ENCODE results near the gene HKDC1.

HKDC1 gene

DNA sequence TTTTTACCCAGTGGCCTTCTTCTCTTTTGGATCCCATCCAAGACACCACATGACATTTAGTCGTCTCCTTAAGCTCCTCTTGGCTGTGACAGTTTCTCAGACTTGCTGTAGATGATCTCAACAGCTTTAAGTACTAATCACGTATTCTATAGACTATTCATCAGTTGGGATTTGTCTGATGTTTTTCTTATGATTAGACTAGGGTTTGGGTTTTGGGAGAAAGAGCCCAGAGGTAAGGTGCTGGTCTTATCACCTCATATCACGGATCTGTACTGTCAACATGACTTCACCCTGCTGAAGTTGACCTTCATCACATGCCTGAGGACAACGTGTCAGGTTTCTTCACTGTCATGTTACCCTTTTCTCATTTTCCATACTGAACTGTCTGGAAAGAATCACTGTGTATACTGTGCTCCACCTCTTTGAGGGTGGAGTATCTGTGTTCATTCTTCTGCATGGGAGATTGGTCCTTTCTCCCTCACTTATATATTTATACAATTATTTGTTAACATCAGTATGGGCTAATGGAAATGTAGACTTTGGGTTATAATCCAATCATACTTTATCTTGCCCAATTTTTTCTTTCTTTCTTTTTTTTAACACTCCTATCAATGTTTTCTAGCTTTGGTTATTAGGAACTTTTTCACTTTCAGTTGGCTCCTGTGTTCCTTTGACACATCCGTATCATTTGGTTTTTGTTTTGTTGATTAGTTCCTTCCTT is 6.4 kb upstream of the HKDC1 start:
- intact Hi-C loops (cut with DNase I), result no loop called here
- DNase-seq, result no peak

DNA sequence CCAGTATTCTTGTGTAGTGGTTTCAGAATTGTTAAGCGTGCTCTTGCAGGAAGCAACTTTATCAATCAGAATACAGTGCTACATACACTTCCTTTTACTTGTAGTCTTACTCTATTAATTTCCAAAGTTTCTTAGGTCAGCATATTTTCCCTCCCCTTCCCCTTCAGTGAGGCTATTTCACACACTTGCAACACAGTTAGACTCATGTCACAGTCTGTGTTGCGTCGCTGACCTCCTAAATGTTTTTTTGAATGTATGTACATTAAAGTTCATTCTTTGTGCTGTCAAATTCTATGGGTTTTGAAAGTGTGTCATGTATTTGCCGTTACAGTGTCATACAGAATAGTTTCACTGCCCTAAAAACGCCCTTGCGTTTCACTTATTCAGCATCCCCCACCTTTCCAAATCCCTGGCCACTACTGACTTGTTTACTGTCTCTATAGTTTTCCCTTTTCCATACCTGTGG is 5.4 kb upstream of the HKDC1 start:
- DNase-seq, result no peak
- intact Hi-C loops (cut with DNase I), result no loop called here

DNA sequence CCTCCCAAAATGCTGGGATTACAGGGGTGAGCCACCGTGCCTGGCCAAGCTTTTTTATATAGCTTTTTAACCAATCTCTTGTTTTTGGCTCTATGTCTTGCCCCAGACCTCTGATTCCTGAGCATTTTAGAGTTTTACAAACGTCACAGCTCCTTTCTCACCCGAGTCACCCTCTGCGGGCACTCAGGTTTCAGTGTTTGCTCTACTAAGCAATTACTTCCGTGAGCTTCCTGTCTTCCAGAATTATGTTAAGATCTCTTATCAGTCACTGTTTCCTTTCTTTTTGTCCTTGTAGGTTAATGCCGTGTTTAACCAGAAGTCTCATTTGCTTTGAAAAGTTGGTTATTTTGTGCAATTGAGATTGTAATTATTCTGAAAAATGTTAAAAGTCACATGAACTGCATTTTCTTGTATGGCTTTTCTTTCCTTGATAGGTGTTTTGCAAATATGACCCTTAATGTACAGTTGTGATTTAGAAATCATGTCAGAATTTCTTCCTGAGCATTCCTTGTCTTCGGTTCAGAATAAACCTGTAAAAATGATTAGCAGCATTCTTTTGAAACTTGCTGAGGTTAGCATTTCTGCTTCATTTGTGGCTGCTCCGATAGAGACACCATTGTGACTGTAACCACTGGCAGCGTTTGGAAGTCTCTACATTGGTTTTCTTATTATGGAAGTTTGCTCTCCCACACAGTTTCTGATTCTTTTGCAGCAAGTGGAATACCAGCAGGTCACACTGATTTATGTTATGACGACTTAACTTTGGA is 4.5 kb upstream of the HKDC1 start:
- intact Hi-C loops (cut with DNase I), result no loop called here
- no peak for DNase-seq

DNA sequence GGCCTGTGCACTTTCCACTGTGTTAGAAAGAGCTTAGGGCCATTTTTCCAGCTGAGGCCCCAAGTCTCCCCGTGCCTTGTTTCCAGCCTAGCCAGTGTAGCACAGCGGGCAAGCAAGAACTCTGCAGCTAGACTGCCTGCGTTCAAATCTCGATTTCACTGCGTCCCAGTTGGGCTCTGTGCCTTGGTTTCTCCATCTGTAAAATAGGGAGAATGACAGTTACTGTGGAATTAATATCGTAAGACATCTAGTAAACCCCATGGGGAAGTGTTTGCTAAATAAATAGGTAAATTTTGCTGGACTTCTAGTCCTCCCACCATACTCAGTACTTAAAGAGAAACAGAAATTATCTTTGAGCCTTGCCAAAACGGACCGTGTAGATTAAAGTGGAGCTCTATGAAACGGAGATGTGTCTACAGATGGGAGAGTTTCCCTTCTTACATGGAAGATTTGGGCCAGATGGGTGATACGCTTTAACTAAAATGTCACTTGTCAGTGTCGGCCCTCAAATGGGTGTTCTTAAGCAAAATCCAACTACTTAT is 3.5 kb upstream of the HKDC1 start:
- no peak for DNase-seq
- intact Hi-C loops (cut with DNase I), result no loop called here

DNA sequence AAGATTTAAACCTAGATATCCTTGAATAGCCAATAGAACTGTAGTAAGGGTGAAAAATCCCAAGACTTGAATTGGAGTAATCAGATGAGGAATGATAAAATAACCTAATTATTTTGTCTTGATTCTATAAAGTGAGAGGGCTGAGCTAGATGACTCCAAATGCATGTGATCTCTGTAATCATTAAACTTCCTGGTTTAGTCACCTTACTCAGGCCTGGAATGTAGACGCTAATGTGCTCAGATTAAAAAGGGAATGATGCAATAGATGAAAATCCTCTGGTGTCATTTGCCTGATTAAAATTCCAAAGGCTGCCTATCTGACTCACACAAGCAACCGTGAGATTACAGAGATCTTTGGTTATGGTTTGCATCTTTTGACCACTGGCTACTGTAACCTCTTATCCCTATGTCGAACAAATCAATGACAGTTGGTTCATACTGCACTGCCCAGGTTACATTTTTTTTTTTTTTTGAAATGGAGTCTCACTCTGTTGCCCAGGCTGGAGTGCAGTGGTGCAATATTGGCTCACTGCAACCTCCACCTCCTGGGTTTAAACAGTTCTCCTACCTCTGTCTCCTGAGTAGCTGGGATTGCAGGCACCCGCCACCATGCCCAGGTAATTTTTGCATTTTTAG is 2.9 kb upstream of the HKDC1 start:
- intact Hi-C loops (cut with DNase I), result no loop called here
- no peak for DNase-seq

DNA sequence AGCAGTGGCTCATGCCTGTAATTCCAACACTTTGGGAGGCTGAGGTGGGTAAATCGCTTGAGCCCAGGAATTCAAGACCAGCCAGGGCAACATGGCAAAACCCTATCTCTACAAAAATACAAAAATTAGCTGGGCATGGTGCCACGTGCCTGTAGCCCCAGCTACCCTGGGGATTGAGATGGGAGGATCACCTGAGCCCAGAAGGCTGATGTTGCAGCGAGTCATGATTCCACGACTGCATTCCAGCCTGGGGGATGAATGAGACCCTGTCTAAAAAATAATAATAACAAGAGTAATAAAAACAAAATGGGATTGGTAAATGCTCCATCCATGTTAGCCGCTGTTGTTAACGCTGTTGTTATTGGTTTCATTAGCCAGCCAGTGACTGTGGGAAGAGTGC is 1.3 kb upstream of the HKDC1 start:
- DNase-seq, result no peak

DNA sequence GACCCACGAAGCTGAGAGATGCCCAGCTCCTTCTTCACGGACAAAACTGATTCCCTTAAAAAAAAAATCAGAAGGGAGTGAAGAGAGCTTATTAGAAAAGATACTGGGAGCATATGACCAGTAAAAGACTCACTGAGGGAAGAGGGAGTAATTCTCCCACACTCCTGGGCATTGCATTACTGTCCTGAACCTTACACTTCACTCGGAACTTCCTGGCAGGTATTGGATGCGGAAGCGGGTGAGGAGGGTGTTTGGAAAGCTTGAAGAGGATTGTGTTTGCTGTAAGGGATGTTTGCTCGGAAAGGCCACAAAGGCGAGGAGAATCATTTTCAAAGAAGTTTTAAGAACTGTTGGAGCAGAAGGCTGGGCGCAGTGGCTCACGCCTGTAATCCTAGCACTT is 375 bp downstream of the HKDC1 start:
- intact Hi-C loops (cut with DNase I), result no loop called here
- DNase-seq, result no peak

More for the DNA sequence above, 1.3 kb upstream of the HKDC1 start:
- intact Hi-C loops (cut with DNase I), result no loop called here

DNA sequence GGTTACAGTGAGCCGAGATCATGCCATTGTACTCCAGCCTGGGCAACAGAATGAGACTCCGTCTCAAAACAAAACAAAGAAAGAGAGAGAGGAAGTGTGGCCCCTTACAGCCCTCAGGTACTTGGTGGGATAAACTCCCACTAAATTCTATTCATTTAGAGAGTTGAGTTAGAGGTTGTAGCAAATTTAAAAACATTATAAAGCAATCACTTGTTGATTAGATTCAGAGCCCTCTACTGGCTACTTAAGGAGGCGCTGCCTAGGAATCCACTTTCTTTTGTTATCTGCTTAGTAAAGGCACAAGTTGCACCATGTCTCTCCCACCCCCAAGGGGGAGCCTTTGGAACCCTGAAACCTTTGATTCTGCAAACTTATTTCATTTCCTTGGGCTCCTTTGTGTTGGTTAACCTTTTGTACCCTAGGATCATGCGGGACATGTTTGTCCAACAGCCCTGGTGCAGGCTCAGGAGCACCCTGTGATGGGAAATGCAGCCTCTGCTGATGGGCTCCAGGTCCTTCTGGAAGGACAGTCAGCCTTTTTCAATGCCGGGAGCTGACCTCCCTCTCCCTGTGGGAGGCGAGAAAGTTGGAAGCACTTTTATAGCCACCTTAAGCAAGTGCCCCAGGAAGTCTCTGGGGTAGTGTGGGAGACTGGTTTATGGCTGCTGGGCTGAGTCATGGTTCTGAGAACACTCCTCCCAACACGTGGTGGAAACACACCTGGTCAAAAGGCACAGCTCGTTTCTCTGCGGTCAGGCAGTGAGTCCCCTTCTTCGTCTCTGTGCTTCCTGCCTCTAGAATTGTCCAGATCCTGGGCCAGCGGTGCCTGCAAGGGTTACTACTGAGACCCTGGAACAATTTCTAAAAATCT is 2.3 kb downstream of the HKDC1 start:
- peak in 17 of 42 donors; percentile 20 to 64 (median 34) for DNase-seq
- intact Hi-C loops (cut with DNase I), result no loop called here

DNA sequence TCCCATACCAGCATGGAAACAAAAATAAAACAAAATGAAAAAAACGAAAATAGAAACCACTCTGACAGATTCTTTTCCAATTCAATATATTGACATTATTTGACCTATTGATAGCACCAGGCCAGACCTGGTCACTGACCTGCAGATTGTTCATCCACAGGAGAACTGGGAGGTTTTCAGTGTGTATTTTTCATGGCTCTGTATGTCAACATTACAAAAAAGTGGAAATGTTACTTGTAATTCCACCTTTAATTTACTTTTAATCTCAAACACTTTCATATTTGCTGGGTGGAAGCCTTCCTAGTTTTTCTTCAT is 2.9 kb downstream of the HKDC1 start:
- no peak for DNase-seq
- intact Hi-C loops (cut with DNase I), result no loop called here

DNA sequence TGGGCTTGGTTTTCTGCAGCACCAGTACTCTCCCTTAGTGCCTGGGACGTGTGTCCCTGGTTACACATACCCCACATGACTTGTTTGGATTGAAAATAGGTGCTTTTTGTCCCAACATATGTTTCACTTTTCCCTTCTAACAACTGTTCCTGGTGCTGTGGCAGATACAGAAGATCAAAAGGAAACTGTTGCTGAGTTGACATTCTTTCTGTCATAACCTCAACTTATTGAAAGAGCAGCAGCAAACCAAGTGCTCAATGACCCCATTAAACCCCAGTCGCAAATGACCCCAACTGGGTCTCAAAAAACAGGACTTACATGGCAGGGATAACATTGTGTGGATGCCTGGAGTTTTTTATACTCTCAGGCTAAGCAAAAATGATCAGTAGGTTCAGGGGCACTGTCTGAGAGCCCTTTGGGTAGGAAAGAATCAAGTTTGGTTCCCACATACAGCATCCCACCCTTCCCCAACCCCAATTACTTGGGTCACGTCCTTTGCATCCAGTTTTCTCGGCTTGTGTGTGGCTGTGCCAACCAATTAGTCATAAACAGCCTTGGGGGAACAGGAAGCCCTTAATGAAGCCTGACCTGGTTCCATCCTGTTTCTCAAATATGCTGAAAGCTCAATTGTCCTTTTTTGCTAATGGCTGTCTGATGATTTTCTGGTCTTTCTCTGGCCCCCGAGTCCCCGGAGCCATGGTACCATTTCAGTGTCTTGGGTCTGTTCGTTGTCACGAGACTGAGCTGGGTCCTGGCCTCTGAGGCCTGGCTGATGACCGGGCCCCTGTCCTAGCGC is 4.9 kb downstream of the HKDC1 start:
- DNase-seq, result no peak
- intact Hi-C loops (cut with DNase I), result no loop called here

DNA sequence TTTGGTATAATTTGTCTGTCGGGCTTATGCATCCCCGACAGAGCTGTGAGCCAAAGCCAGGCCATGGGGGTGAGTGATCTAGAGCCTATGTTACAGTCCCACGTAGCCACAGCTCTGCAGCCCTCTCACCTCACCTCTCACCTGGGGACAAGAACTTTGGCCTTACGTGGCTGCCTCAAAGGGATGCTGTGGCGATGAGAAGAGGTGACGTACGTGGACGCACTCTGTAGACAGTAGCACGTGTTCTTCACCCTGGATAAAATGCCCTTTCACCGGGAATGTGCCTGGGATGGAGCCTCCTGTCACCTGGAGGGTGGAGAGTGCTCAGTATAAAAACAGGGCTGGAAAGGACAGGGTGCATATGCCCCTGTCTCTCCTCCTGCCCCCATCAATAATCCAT is 5.5 kb downstream of the HKDC1 start:
- intact Hi-C loops (cut with DNase I), result no loop called here
- DNase-seq, result no peak

DNA sequence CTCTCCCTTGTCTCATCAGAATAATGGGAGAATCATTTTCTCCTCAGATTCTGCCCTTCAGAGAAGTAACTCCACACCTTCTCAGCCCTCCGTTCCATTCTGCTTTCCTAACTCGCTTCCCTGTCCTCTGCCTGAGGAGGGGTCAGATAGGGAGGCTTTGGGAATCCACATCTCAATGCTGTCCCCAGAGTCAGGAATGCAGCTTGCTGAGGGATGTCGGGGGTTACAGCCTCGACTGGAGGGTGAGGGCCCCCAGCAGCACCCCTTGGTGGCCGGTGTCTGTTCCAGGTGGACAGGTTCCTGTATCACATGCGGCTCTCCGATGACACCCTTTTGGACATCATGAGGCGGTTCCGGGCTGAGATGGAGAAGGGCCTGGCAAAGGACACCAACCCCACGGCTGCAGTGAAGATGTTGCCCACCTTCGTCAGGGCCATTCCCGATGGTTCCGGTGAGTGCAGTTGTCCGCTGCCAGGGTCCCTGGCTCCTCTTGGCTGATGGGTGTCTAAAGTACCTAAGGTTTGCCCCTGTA is 6.9 kb downstream of the HKDC1 start:
- intact Hi-C loops (cut with DNase I), result no loop called here
- no peak for DNase-seq

DNA sequence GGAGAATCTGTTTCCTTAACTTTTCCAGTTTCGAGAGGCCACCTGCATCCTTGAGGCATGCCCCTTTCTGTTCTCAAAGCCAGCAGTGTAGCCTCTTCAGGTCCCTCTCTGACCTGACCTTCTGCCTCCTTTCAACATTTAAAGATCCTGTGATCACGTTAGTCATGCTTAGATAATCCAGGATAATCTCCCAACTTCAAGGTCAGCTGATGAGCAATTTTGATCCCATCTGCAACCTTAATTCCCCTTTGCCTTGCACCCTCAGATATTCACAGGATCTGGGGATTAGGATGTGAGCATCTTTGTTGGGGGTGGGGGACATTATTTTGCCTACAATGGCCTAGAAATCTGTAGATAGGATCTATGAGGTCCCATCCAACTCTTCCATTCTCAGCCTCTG is 8.0 kb downstream of the HKDC1 start:
- intact Hi-C loops (cut with DNase I), result no loop called here
- no peak for DNase-seq

DNA sequence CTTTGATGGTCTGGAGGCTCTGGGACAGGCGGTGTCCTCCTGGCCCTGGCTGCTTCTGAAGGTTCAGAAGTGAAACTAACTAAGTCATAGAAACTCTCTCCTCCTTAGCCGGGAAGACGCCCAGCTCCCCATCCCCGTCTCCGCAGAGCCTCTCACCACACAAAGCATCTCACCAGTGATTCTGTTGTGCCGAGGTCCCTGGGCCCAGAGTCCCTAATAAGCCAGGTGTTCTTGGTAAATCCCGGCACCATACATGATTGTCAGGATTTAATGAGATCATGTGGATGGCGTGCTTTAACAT is 9.4 kb downstream of the HKDC1 start:
- no peak for DNase-seq
- intact Hi-C loops (cut with DNase I), result no loop called here

DNA sequence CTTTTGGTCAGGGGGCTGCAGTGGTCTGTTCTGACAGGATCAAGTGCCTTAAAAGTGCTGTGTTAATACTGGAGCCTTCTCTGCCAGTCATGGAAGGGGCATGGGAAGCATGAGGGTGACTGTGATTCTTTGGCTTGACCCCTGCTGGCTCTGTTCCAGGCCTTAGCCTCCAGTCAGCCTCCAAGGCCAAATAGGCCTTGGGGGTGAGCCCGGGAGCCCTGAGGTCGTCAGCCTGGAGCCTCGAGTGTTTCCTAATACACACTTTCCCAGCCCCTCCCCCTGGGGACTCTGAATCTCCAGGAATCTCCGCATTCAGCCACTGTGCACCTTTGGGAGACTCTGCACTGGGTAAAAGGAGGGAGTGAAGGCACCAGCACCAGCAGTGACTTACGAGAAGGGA is 10.0 kb downstream of the HKDC1 start:
- intact Hi-C loops (cut with DNase I), result loop anchor here (10.0 kb wide), 1 partner anchor 405 kb away; the partner anchor contains the start of gene FAM241B
- no peak for DNase-seq

DNA sequence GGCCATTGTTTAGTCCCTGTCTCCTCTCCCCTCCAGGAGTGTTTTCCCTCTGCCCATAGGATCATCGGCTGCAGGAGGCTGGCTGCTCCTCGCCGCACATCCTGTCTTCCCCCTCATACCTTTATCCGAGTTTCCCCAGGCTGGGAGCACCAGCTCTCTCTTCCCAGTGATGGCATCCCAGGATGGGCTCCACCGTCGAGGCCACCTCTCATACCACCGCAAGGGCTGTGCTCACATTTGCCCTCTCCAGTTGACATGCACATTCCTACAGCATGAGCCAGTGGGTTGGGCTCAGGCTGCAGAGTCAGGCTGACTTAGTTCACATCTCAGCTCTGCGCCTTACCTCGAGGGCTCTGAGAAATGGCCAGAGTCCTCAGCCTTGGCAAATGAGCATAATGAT is 12.1 kb downstream of the HKDC1 start:
- intact Hi-C loops (cut with DNase I), result loop anchor here (10.0 kb wide), 1 partner anchor 403 kb away; the partner anchor contains the start of gene FAM241B

DNA sequence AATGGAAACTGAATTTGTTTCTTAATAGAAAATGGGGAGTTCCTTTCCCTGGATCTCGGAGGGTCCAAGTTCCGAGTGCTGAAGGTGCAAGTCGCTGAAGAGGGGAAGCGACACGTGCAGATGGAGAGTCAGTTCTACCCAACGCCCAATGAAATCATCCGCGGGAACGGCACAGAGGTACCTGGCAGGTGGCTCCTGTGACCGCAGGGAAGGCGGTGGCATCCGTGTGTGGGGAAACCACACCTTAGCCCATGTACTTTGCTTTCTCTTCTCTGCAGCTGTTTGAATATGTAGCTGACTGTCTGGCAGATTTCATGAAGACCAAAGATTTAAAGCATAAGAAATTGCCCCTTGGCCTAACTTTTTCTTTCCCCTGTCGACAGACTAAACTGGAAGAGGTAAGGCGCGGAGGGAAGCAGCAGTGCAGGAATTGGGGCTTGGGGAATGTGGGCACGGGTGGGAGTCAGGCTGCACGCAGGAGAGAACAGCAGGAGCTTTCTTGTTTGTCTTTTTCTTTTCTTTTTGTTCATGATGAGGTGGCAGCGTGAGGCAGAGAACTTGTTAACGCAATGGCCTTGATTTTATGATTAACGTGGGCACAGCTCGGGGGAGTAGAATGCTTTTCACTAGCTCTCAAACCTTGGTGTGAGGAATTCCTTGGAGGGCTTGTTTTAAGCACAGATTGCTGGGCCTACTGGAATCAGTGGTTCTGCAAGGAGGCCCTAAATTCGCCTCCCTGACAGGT is 12.8 kb downstream of the HKDC1 start:
- intact Hi-C loops (cut with DNase I), result loop anchor here (10.0 kb wide), 1 partner anchor 402 kb away; the partner anchor contains the start of gene FAM241B
- DNase-seq, result no peak

More for the DNA sequence above, 12.1 kb downstream of the HKDC1 start:
- no peak for DNase-seq
